ENCODE data around the gene USP1. TPM values are rescaled to one million over a fixed set of nuclear protein-coding genes. Genes with fewer than 3 reads are reported as not detected.

The USP1 gene
- total RNA-seq, 1 experiment from 2014 or later = 64.6 TPM

DNA sequence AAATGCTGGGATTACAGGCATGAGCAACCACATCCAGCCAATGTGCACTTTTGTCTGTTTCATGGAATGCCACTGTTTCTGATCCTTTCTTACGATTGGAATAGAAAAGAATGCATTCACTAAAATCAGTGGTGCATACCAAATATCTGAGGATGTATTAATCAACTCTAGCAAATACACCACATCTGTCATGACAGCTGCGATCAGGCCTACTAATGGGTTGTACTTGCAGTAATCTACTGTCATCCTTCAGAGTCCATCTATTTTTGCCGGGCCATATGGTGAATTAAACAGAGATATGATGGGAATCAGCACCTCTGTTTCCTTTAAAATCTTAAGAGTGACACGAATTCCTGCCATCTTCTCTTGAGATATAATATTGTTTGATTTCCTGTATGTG, 8.5 kb upstream of the USP1 start:
- 0 out of 4 replicates have a peak, but pooled peaks cover 3 to 4% of the 10 kb centered on the region in 2 experiments for H3K4me1 Mint-ChIP-seq
- H4K5ac ChIP-seq (ENCODE audit: insufficient read length, low read depth, low read length) = no peak overlapping the region
- no peak overlapping the region for H3K14ac ChIP-seq (ENCODE audit: insufficient read depth, low read length)
- H3K23ac ChIP-seq (ENCODE audit: insufficient read length, low read depth, low read length) = no peak overlapping the region
- WGBS (ENCODE audit: extremely low coverage, insufficient read length, low lambda C conversion rate) = no CpG with 5 or more reads among the region's 4 CpGs
- no peak overlapping the region for H2BK20ac ChIP-seq (ENCODE audit: low read depth, low read length, poor library complexity, severe bottlenecking)
- no peak overlapping the region for H2BK5ac ChIP-seq (ENCODE audit: insufficient read length, low read length)
- H3K9me3 Mint-ChIP-seq = no peaks in the 10 kb centered on the region
- TF ChIP-seq, protein P1, sequence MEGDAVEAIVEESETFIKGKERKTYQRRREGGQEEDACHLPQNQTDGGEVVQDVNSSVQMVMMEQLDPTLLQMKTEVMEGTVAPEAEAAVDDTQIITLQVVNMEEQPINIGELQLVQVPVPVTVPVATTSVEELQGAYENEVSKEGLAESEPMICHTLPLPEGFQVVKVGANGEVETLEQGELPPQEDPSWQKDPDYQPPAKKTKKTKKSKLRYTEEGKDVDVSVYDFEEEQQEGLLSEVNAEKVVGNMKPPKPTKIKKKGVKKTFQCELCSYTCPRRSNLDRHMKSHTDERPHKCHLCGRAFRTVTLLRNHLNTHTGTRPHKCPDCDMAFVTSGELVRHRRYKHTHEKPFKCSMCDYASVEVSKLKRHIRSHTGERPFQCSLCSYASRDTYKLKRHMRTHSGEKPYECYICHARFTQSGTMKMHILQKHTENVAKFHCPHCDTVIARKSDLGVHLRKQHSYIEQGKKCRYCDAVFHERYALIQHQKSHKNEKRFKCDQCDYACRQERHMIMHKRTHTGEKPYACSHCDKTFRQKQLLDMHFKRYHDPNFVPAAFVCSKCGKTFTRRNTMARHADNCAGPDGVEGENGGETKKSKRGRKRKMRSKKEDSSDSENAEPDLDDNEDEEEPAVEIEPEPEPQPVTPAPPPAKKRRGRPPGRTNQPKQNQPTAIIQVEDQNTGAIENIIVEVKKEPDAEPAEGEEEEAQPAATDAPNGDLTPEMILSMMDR (conservative IDR thresholded peaks at IDR 0.05) = no peak
- H3K4ac ChIP-seq (ENCODE audit: low read depth, low read length) = no peak overlapping the region
- no peak for DNase-seq
- H2BK12ac ChIP-seq (ENCODE audit: insufficient read length, low read depth, low read length) = no peak overlapping the region
- no peak overlapping the region for H3K56ac ChIP-seq (ENCODE audit: insufficient read length, low read depth, low read length)
- H3K27ac Mint-ChIP-seq = no peak overlapping the region
- H3T11ph ChIP-seq (ENCODE audit: low read length) = no peak overlapping the region
- no peak overlapping the region for H4K8ac ChIP-seq (replicated peaks; ENCODE audit: insufficient read length, low read depth, low read length)
- no peaks in the 10 kb centered on the region for H3K27me3 ChIP-seq (ENCODE audit: insufficient read depth, low read length)
- H2AFZ ChIP-seq (ENCODE audit: low read length) = no peak overlapping the region
- H3K36me3 Mint-ChIP-seq (ENCODE audit: insufficient read depth in 1 of 3, low read depth in 3 of 3) = no peaks in the 10 kb centered on the region
- H3K27ac ChIP-seq (ENCODE audit: insufficient read length, low read depth, low read length) = no peak overlapping the region
- no peaks in the 10 kb centered on the region for H4K20me1 ChIP-seq (ENCODE audit: control insufficient read depth, insufficient read depth, insufficient read length)
- no peaks in the 10 kb centered on the region for H3K79me2 ChIP-seq (ENCODE audit: insufficient read depth, low read length)
- H3K4me1 ChIP-seq (ENCODE audit: insufficient read depth, low read length) = no peaks in the 10 kb centered on the region
- no peaks in the 10 kb centered on the region for H3K9me3 ChIP-seq (ENCODE audit: control insufficient read depth, low read depth, low read length)
- H3K18ac ChIP-seq (ENCODE audit: insufficient read length, low read depth, low read length) = no peak overlapping the region
- peaks cover 3% of the 10 kb centered on the region; the same call in 1 of the 2 replicates for H3K27me3 Mint-ChIP-seq (ENCODE audit: low read depth)
- no peak overlapping the region for H4K91ac ChIP-seq (ENCODE audit: insufficient read length, low read depth, low read length)
- no peaks in the 10 kb centered on the region for H3K23me2 ChIP-seq (ENCODE audit: insufficient read length, low read depth, low read length, poor library complexity, severe bottlenecking)
- no peak overlapping the region for H2BK120ac ChIP-seq (ENCODE audit: low read depth, low read length, poor library complexity, severe bottlenecking)
- no peak overlapping the region for H2BK15ac ChIP-seq (ENCODE audit: low read depth, low read length)
- H2AK5ac ChIP-seq (ENCODE audit: insufficient read length, low read length) = no peak overlapping the region
- H3K4me3 Mint-ChIP-seq = no peak overlapping the region
- H3K9ac ChIP-seq (ENCODE audit: extremely low read depth, insufficient read length, low read length) = no peak overlapping the region
- H3K79me1 ChIP-seq (ENCODE audit: insufficient read depth, low read depth, low read length, poor library complexity, severe bottlenecking) = no peaks in the 10 kb centered on the region
- no peak overlapping the region for H3K4me2 ChIP-seq (ENCODE audit: insufficient read depth, insufficient read length, low read length)

All from H9 (cell line).